GM19438 (cell line): ENCODE data around the gene TECTB.

ENCODE experiments used
- ATAC-seq: cut with Tn5 transposase; IDR thresholded peaks from one replicate; pipeline ENCODE4 v1.9.1; 2021; ENCODE audit warnings: low read depth; ENCODE audit not compliant: unreplicated experiment

TECTB gene

GRCh38 chr10:112304267-112304859 is 21.2 kb downstream of the TECTB start:
- ATAC-seq = no peak

- peak; percentile 58 for ATAC-seq
Measured at GRCh38 chr10:112307358-112308124, 24.3 kb downstream of the TECTB start.

- ATAC-seq = no peak
Measured at GRCh38 chr10:112308125-112308502, 24.9 kb downstream of the TECTB start.

- no peak for ATAC-seq
Measured at GRCh38 chr10:112311481-112311880, 28.3 kb downstream of the TECTB start.

- ATAC-seq = no peak
Measured at GRCh38 chr10:112313234-112313633, 30.0 kb downstream of the TECTB start.

GRCh38 chr10:112313911-112314310 is 30.7 kb downstream of the TECTB start:
- no peak for ATAC-seq

- ATAC-seq = peak; percentile 77
Measured at GRCh38 chr10:112314822-112315474, 31.7 kb downstream of the TECTB start.

- ATAC-seq = no peak
Measured at GRCh38 chr10:112327678-112328077, 44.5 kb downstream of the TECTB start.

GRCh38 chr10:112330162-112330561 is 47.0 kb downstream of the TECTB start:
- ATAC-seq = no peak

- ATAC-seq = no peak
Measured at GRCh38 chr10:112330607-112331160, 47.5 kb downstream of the TECTB start.

GRCh38 chr10:112332022-112332421 is 48.8 kb downstream of the TECTB start:
- ATAC-seq = no peak

- no peak for ATAC-seq
Measured at GRCh38 chr10:112332509-112333228, 49.5 kb downstream of the TECTB start.

- no peak for ATAC-seq
Measured at GRCh38 chr10:112333452-112333851, 50.3 kb downstream of the TECTB start.

- no peak for ATAC-seq
Measured at GRCh38 chr10:112335111-112335867, 52.1 kb downstream of the TECTB start.

GRCh38 chr10:112335868-112336265 is 52.7 kb downstream of the TECTB start:
- no peak for ATAC-seq

GRCh38 chr10:112336556-112337201 is 53.5 kb downstream of the TECTB start:
- ATAC-seq = no peak

- no peak for ATAC-seq
Measured at GRCh38 chr10:112338957-112339356, 55.8 kb downstream of the TECTB start.

GRCh38 chr10:112340601-112341000 is 57.4 kb downstream of the TECTB start:
- ATAC-seq = no peak

GRCh38 chr10:112343056-112343806 is 60.0 kb downstream of the TECTB start:
- no peak for ATAC-seq
